ENCODE results near the gene MKNK2. TPM values are rescaled to one million over a fixed set of nuclear protein-coding genes. Genes with fewer than 3 reads are reported as not detected.

The MKNK2 gene
- total and polyA plus RNA-seq, 2 of the 13 experiments (the other 11 are each of a cell fraction or from before 2014, with no cell fraction given) = 44.9 to 112 TPM

GRCh38 chr19:2016041-2016807, 34.8 kb downstream of the MKNK2 start (continued):
- TF ChIP-seq THYN1 (CRISPR knock-in tag; IDR thresholded peaks at IDR 0.05; ENCODE audit: borderline replicate concordance, low read depth) (no peak), YEATS4 (CRISPR knock-in tag; IDR thresholded peaks at IDR 0.05; ENCODE audit: borderline replicate concordance) (no peak), KAT2B (IDR thresholded peaks at IDR 0.05; ENCODE audit: borderline replicate concordance, low read depth, low read length) (no peak), ZNF256 (CRISPR knock-in tag; conservative IDR thresholded peaks at IDR 0.05) (no peak), THAP7 (CRISPR knock-in tag; IDR thresholded peaks at IDR 0.05) (no peak), FOXM1 (CRISPR knock-in tag; IDR thresholded peaks at IDR 0.05) (no peak), BRF2 (CRISPR knock-in tag; IDR thresholded peaks at IDR 0.05) (no peak), NFAT5 (CRISPR knock-in tag; IDR thresholded peaks at IDR 0.05) (no peak), ZNF766 (CRISPR knock-in tag; IDR thresholded peaks at IDR 0.05; ENCODE audit: borderline replicate concordance) (no peak), ZNF652 (CRISPR knock-in tag; IDR thresholded peaks at IDR 0.05; ENCODE audit: borderline replicate concordance, low read depth) (no peak), ZNF503 (CRISPR knock-in tag; IDR thresholded peaks at IDR 0.05) (no peak), ZBTB38 (CRISPR knock-in tag; IDR thresholded peaks at IDR 0.05) (0 out of 2 replicates have a peak, but pooled peaks have one; percentile 16), ZNF746 (CRISPR knock-in tag; IDR thresholded peaks at IDR 0.05) (peak; percentile 61), NFE2L2 (IDR thresholded peaks at IDR 0.05; ENCODE audit: low read length) (no peak), CHD4 (IDR thresholded peaks at IDR 0.05; ENCODE audit: borderline replicate concordance, low read length) (no peak), AGO2 (optimal IDR thresholded peaks at IDR 0.05; ENCODE audit: low read depth, low read length) (no peak), HNRNPK (IDR thresholded peaks at IDR 0.05; ENCODE audit: low read depth, low read length, poor library complexity, severe bottlenecking) (peak; percentile 66), FOXO4 (CRISPR knock-in tag; conservative IDR thresholded peaks at IDR 0.05) (no peak), ZNF614 (CRISPR knock-in tag; IDR thresholded peaks at IDR 0.05; ENCODE audit: borderline replicate concordance) (no peak)

Measured in HepG2 (cell line).